Neural cell (in vitro differentiated cells): Measurements from ENCODE around the gene RBM46. TPM values are rescaled to one million over a fixed set of nuclear protein-coding genes. Genes with fewer than 3 reads are reported as not detected.

Source experiments
- H2AFZ ChIP-seq: fragments of 200-600, 300-800 bp; sonication (generic), shearing (Covaris generic); 2 replicates; pipeline ENCODE4 v1.6.0; 2014; ENCODE audit warnings: low read depth, mild to moderate bottlenecking, antibody characterized with exemption, low read length, moderate library complexity
- H3F3A ChIP-seq: fragments of 200-600 bp; shearing (Covaris generic); 2 replicates; pipeline ENCODE4 v1.6.1; 2016; ENCODE audit warnings: mild to moderate bottlenecking, moderate library complexity, mixed read lengths, antibody characterized with exemption, low read length; ENCODE audit not compliant: insufficient read depth, poor library complexity, severe bottlenecking
- H3K27ac ChIP-seq: fragments of 200-600, 300-800 bp; sonication (generic), shearing (Covaris generic); 2 replicates; pipeline ENCODE4 v1.5.1; 2014; ENCODE audit warnings: mild to moderate bottlenecking, low read length, moderate library complexity
- H3K27me3 ChIP-seq: fragments of 300-800, 200-600 bp; sonication (generic), shearing (Covaris generic); 2 replicates; pipeline ENCODE4 v1.6.0; 2014; ENCODE audit warnings: mild to moderate bottlenecking, low read depth, low read length, moderate library complexity; ENCODE audit not compliant: insufficient read depth
- H3K36me3 ChIP-seq: fragments of 300-800, 200-600 bp; sonication (generic), shearing (Covaris generic); 2 replicates; pipeline ENCODE4 v1.5.1; 2014; ENCODE audit warnings: mild to moderate bottlenecking, antibody characterized with exemption, low read length, moderate library complexity; ENCODE audit not compliant: insufficient read depth
- H3K4me2 ChIP-seq: fragments of 300-800, 200-600 bp; sonication (generic), shearing (Covaris generic); 2 replicates; pipeline ENCODE4 v1.6.0; 2014; ENCODE audit warnings: mild to moderate bottlenecking, low read length
- H3K4me3 ChIP-seq: fragments of 300-800, 200-600 bp; sonication (generic), shearing (Covaris generic); 2 replicates; pipeline ENCODE4 v1.5.1; 2014; ENCODE audit warnings: mild to moderate bottlenecking, low read length, moderate library complexity
- H3K79me2 ChIP-seq: fragments of 200-600 bp; shearing (Covaris generic); replicated peaks from 2 replicates; pipeline ENCODE4 v1.6.0; 2014; ENCODE audit warnings: mild to moderate bottlenecking, low read length, moderate library complexity; ENCODE audit not compliant: insufficient read depth
- H3K9ac ChIP-seq: fragments of 300-800, 200-600 bp; sonication (generic), shearing (Covaris generic); 2 replicates; pipeline ENCODE4 v1.6.1; 2016; ENCODE audit warnings: mild to moderate bottlenecking, low read length, mixed read lengths
- H3K9me2 ChIP-seq: fragments of 200-600 bp; shearing (Covaris generic); 2 replicates; pipeline ENCODE4 v1.6.1; 2016; ENCODE audit warnings: mild to moderate bottlenecking, low read length, mixed read lengths; ENCODE audit not compliant: insufficient read depth
- H3K9me3 ChIP-seq: fragments of 200-600, 300-800 bp; sonication (generic), shearing (Covaris generic); 2 replicates; pipeline ENCODE4 v1.6.1; 2016; ENCODE audit warnings: mild to moderate bottlenecking, mixed run types, low read length, moderate library complexity, mixed read lengths
- H4K20me1 ChIP-seq: fragments of 200-600 bp; shearing (Covaris generic); 2 replicates; pipeline ENCODE4 v1.6.1; 2016; ENCODE audit warnings: mild to moderate bottlenecking, mixed run types; ENCODE audit not compliant: insufficient read depth
- EP300 ChIP-seq: fragments of 450-650 bp; conservative IDR thresholded peaks from 2 replicates; pipeline ENCODE4 v1.6.1; 2014; ENCODE audit warnings: antibody characterized with exemption, mild to moderate bottlenecking, moderate library complexity; ENCODE audit not compliant: poor library complexity, severe bottlenecking
- EZH2 ChIP-seq: fragments of 200-600, 300-800 bp; shearing (Covaris generic), sonication (generic); IDR thresholded peaks from 2 replicates; pipeline ENCODE4 v1.6.1; 2014; ENCODE audit warnings: antibody characterized with exemption, low read length, borderline replicate concordance, mild to moderate bottlenecking; ENCODE audit not compliant: insufficient read depth, poor library complexity, severe bottlenecking
- MXI1 ChIP-seq: fragments of 450-650 bp; conservative IDR thresholded peaks from 2 replicates; pipeline ENCODE4 v1.6.1; 2014; ENCODE audit warnings: antibody characterized with exemption, mild to moderate bottlenecking; ENCODE audit not compliant: poor library complexity, severe bottlenecking
- POLR2AphosphoS5 ChIP-seq: IDR thresholded peaks from 2 replicates; pipeline ENCODE4 v1.6.1; 2012
- RAD21 ChIP-seq: fragments of 450-650 bp; conservative IDR thresholded peaks from 2 replicates; pipeline ENCODE4 v1.6.1; 2014; ENCODE audit warnings: antibody characterized with exemption, mild to moderate bottlenecking, moderate library complexity
- REST ChIP-seq: IDR thresholded peaks from 2 replicates; pipeline ENCODE4 v1.6.1; 2012; ENCODE audit warnings: borderline replicate concordance
- SMC3 ChIP-seq: fragments of 450-650 bp; conservative IDR thresholded peaks from 2 replicates; pipeline ENCODE4 v1.6.1; 2014; ENCODE audit warnings: antibody characterized with exemption, mild to moderate bottlenecking, moderate library complexity; ENCODE audit not compliant: poor library complexity
- TAF1 ChIP-seq: IDR thresholded peaks from 2 replicates; pipeline ENCODE4 v1.6.1; 2012; ENCODE audit warnings: low read depth
- polyA plus RNA-seq: library from polyadenylated mRNA; depleted of rRNA; stranded (reverse); fragments of >200 nt; gene quantifications from 2 replicates; pipeline ENCODE4 v1.2.3, GENCODE V29; 2014
- TF ChIP-seq, protein P1 (sequence below): fragments of 450-650 bp; IDR thresholded peaks from 2 replicates; pipeline ENCODE4 v1.5.1; 2014; ENCODE audit warnings: antibody characterized with exemption, mild to moderate bottlenecking, moderate library complexity; ENCODE audit not compliant: poor library complexity, severe bottlenecking

Gene RBM46
- polyA plus RNA-seq, 1 donor from 2014 or later: 0.09 TPM

GRCh38 chr4:154779362-154779947 is 1.6 kb upstream of the RBM46 start:
- no peaks in the 10 kb centered on the region for H3K27me3 ChIP-seq
- H3K27ac ChIP-seq: no peak overlapping the region
- no peak overlapping the region for H2AFZ ChIP-seq
- no peak overlapping the region for H3K9ac ChIP-seq
- H3F3A ChIP-seq: no peaks in the 10 kb centered on the region
- no peak overlapping the region for H3K4me2 ChIP-seq
- H4K20me1 ChIP-seq: no peaks in the 10 kb centered on the region
- TF ChIP-seq REST (no peak), SMC3 (peak; percentile 94), RAD21 (peak; percentile 87)
- TF ChIP-seq, protein P1, sequence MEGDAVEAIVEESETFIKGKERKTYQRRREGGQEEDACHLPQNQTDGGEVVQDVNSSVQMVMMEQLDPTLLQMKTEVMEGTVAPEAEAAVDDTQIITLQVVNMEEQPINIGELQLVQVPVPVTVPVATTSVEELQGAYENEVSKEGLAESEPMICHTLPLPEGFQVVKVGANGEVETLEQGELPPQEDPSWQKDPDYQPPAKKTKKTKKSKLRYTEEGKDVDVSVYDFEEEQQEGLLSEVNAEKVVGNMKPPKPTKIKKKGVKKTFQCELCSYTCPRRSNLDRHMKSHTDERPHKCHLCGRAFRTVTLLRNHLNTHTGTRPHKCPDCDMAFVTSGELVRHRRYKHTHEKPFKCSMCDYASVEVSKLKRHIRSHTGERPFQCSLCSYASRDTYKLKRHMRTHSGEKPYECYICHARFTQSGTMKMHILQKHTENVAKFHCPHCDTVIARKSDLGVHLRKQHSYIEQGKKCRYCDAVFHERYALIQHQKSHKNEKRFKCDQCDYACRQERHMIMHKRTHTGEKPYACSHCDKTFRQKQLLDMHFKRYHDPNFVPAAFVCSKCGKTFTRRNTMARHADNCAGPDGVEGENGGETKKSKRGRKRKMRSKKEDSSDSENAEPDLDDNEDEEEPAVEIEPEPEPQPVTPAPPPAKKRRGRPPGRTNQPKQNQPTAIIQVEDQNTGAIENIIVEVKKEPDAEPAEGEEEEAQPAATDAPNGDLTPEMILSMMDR: peak; percentile 89
- no peaks in the 10 kb centered on the region for H3K36me3 ChIP-seq
- H3K9me2 ChIP-seq: no peaks in the 10 kb centered on the region
- no peak overlapping the region for H3K4me3 ChIP-seq
- no peaks in the 10 kb centered on the region for H3K79me2 ChIP-seq
- H3K9me3 ChIP-seq: no peaks in the 10 kb centered on the region

DNA sequence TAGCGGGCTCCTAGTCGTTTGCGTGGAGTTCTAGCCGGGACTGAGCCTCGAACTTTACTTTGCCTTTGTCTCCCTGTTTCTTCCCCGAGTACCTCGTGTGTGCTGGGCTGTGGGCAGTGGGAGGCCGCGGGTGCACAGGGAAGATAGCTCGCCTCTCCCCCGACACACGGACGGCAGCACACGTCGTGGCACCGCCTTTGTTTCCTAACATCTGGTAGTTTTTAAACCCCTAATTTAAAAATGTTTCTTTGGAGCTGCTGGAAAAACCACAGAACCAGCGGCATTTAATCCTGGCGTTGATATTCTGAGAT is 866 bp downstream of the RBM46 start:
- H3K27ac ChIP-seq: no peak overlapping the region
- no peaks in the 10 kb centered on the region for H3K9me2 ChIP-seq
- H2AFZ ChIP-seq: no peak overlapping the region
- H3K4me2 ChIP-seq: no peak overlapping the region
- H3K27me3 ChIP-seq: no peaks in the 10 kb centered on the region
- H3K9ac ChIP-seq: no peak overlapping the region
- H3K4me3 ChIP-seq: no peak overlapping the region
- H3K36me3 ChIP-seq: no peaks in the 10 kb centered on the region
- no peaks in the 10 kb centered on the region for H4K20me1 ChIP-seq
- H3K9me3 ChIP-seq: no peaks in the 10 kb centered on the region
- no peaks in the 10 kb centered on the region for H3K79me2 ChIP-seq
- no peak for TF ChIP-seq EZH2
- no peak for TF ChIP-seq EP300
- no peak for TF ChIP-seq POLR2AphosphoS5
- TF ChIP-seq RAD21: no peak
- TF ChIP-seq MXI1: no peak
- TF ChIP-seq, protein P1: no peak
- TF ChIP-seq REST: no peak
- no peak for TF ChIP-seq SMC3
- no peak for TF ChIP-seq TAF1
- H3F3A ChIP-seq: no peaks in the 10 kb centered on the region
